HG03442 (cell line): ENCODE measurements around the gene ACOT2.
"Not testable (repeated sequence)": the region's sequence is repeated elsewhere in the genome, so short reads cannot be mapped to it uniquely, and the experiment has no call there.

ENCODE experiments used
- ATAC-seq: cut with Tn5 transposase; IDR thresholded peaks from one replicate; pipeline ENCODE4 v1.9.1; 2021; ENCODE audit warnings: mild to moderate bottlenecking, moderate library complexity; ENCODE audit not compliant: unreplicated experiment

The ACOT2 gene

GRCh38 chr14:73569185-73569958, at the start of gene ACOT2:
TSS of gene ACOT2 (plus strand) at chr14:73569213. CDS start at chr14:73569241, 28 bp downstream.
- ATAC-seq = peak; percentile 59

- no peak for ATAC-seq
Observed at GRCh38 chr14:73521229-73521628, 47.8 kb upstream of the ACOT2 start.

- ATAC-seq = no peak
Observed at GRCh38 chr14:73524493-73524892, 44.5 kb upstream of the ACOT2 start.

DNA sequence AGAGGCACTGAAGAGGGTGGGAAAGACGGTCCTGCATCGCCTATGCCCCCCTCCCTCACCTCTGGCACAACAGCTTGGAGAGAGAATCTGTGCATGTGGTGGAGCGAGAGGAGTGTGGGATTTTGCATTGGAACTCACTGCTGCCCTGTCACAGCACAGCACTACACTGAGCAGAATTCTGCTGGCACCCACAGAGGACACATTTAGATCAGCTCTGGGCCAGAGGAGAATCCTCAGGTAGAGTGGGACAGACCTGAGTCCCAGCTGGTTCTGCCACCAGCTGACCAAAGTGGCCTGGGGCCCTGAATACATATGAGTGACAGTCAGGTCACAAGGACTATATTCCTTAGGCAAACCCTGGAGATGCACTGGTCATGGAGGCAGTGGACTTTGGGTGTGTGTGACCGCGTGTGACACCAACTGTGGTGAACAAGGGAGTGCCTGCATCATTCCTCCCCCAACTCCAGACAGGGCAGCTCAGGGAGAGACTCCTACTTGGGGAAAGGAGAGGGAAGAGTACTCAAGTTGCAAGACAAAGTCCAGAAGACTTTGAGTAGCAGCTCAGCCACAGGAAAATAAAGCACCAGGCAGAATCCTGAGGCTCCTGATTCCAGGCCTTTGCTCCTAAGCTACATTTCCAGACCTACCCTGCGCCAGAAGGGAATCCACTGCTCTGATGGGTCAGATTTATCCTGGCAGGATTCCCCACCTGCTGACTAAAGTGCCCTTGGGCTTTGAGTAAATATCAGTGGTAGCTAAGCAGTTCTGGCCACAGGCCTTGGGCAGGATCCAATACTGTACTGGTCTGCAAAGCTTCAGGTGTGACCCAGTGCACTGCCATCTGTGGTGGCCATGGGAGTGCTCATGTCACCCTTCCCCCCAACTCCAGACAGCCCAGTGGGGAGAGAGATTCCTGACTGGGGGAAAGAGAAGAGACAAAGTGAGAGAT, 42.7 kb upstream of the ACOT2 start:
- ATAC-seq = no peak

DNA sequence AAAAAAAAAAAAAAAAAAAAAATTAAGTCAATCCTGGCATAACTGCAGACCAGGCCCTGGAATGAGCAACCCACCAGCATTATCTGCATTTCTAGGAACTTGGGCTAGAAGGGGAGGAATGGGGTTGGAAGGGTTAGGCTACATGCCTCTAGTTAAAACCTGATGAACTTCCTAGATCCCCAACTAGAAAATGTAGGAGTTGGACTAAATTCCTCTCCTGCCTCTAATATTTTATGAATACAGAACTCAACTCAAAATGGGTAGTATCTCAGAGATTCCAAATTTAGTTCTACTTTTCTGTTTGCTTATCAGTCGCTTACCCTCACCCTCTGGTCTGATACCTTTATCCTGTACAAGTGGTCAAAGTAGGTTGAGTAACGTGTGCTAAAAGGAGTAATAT, 39.7 kb upstream of the ACOT2 start:
- not testable (repeated sequence) for ATAC-seq

- ATAC-seq = not testable (repeated sequence)
Observed at GRCh38 chr14:73531971-73532370, 37.0 kb upstream of the ACOT2 start.

- not testable (repeated sequence) for ATAC-seq
Observed at GRCh38 chr14:73537244-73538045, 31.6 kb upstream of the ACOT2 start.

GRCh38 chr14:73539017-73539416, 30.0 kb upstream of the ACOT2 start:
- ATAC-seq = peak; percentile 75

- not testable (repeated sequence) for ATAC-seq
Observed at GRCh38 chr14:73542961-73543360, 26.1 kb upstream of the ACOT2 start.

DNA sequence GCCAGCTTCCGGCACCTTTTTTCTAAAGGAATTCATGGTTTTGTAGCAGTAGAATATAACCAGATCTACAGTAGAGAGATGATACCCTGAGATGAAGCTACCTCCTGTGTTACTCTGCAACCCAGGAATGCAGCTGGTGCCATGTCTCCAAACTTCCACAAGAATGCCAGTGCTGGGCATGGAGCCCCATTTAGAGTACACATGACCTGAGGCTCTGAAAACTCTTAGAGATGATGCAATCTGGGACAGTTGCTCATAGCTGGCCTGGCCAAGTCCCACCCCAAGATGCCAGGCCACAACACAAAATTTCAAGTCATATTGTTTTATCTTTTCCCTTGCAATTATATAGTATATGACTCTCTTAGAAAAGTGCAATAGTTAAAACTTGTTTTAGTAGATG, 23.7 kb upstream of the ACOT2 start:
- ATAC-seq = not testable (repeated sequence)

- not testable (repeated sequence) for ATAC-seq
Observed at GRCh38 chr14:73549097-73549496, 19.9 kb upstream of the ACOT2 start.

GRCh38 chr14:73549889-73550524, 19.0 kb upstream of the ACOT2 start:
- ATAC-seq = not testable (repeated sequence)

DNA sequence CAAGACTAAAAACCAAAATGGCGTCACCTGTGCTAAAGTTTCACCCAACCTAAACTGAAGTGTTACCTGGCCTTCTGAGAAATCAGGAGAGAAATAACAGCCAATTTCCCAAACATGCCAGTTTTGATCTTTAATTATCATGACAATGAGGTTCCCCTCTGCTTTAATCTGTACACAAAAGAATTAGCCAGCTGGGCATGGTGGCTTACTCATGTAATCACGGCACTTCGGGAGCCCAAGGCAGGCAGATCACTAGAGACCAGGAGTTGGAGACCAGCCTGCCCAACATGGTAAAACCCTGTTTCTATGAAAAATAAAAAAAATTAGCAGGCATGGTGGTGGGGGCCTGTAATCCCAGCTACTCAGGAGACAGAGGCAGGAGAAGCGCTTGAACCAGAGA, 15.2 kb upstream of the ACOT2 start:
- ATAC-seq = no peak

GRCh38 chr14:73557201-73557600, 11.8 kb upstream of the ACOT2 start:
- ATAC-seq = not testable (repeated sequence)

GRCh38 chr14:73558238-73558637, 10.8 kb upstream of the ACOT2 start:
- not testable (repeated sequence) for ATAC-seq

DNA sequence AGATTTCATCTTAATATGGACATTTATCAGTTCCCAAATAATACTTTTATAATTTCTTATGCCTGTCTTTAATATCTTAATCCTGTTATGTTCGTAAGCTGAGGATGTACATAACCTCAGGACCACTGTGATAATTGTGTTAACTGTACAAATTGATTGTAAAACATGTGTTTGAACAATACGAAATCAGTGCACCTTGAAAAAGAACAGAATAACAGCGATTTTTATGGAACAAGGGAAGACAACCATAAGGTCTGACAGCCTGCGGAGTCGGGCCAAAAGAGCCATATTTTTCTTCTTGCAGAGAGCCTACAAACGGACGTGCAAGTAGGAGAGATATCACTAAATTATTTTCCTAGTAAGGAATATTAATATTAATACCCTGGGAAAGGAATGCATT, 6.8 kb upstream of the ACOT2 start:
- not testable (repeated sequence) for ATAC-seq

- ATAC-seq = not testable (repeated sequence)
Observed at GRCh38 chr14:73562696-73563095, 6.3 kb upstream of the ACOT2 start.

DNA sequence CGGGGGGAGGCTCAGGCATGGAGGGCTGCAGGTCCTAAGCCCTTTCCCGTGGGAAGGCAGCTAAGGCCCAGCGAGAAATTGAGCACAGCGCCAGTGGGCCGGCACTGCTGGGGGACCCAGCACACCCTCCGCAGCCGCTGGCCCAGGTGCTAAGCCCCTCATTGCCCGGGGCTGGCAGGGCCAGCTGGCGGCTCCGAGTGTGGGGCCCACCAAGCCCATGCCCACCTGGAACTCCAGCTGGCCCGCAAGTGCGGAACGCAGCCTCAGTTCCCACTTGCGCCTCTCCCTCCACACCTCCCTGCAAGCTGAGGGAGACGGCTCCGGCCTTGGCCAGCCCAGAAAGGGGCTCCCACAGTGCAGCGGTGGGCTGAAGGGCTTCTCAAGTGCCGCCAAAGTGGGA, 2.6 kb upstream of the ACOT2 start:
- ATAC-seq = not testable (repeated sequence)

DNA sequence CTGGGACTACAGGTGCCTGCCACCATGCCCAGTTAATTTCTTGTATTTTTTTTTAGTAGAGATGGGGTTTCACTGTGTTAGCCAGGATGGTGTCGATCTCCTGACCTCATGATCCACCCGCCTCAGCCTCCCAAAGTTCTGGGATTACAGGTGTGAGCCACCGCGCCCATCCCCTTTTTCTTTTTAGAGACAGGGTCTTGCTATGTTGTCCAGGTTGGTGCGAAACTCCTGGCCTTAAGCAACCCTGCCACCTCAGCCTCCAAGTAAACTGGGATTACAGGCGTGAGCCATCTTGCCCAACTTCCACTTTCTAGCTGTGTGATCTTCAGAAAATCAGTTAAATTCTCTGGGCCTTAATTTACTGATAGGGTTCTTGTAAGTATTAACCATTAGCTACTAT, 2.1 kb upstream of the ACOT2 start:
- not testable (repeated sequence) for ATAC-seq

DNA sequence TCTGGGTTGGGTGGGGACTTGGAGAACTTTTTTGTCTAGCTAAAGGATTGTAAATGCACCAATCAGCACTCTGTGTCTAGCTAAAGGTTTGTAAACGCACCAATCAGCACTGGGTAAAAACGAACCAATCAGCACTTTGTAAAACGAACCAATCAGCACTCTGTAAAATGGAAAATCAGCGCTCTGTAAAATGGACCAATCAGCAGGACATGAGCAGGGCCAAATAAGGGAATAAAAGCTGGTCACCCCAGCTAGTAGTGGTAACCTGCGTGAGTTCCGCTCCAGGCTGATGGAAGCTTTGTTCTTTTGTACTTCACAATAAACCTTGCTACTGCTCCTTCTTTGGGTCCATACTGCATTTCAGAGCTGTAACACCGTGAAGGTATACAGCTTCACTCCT, 1.7 kb upstream of the ACOT2 start:
- ATAC-seq = no peak
